B cell (primary cell): ENCODE measurements around the gene SLC25A29. TPM values are rescaled to one million over a fixed set of nuclear protein-coding genes. Genes with fewer than 3 reads are reported as not detected.

Source experiments
- ATAC-seq: fragments of 200-7000 bp; cut with Tn5 transposase; one replicate; pipeline ENCODE4 v1.10.0; 2021; ENCODE audit warnings: low read depth, mild to moderate bottlenecking, moderate number of reproducible peaks, moderate library complexity
- CTCF ChIA-PET: fragments of 350-600 bp; sonication (Branson Sonifier 250); formaldehyde crosslinking; loops from one replicate; lab custom pipeline; 2021; ENCODE audit warnings: antibody characterized with exemption, inconsistent platforms; lab: Charles Lee
- POLR2A ChIA-PET: fragments of 350-600 bp; sonication (Branson Sonifier 250); formaldehyde crosslinking; loops from one replicate; lab custom pipeline; 2021; ENCODE audit warnings: antibody characterized with exemption; lab: Charles Lee
- DNase-seq: peaks from one replicate; pipeline ENCODE4 v3.0.0; 2013
- H2AFZ ChIP-seq: 2 replicates; pipeline ENCODE4 v1.6.1; 2012; ENCODE audit warnings: mild to moderate bottlenecking, low read depth, low read length; ENCODE audit not compliant: insufficient read depth, poor library complexity, severe bottlenecking
- H3K27ac ChIP-seq, 2 donors: 1 replicate in 1 of 2; 2 replicates in 1 of 2; pipeline ENCODE4 v1.5.1; 2012 to 2013; ENCODE audit warnings: low read length in 2 of 2, mild to moderate bottlenecking in 2 of 2, moderate library complexity in 1 of 2
- H3K27me3 ChIP-seq, 4 experiments: fragments of 200-600 bp in 1 of 4; sonication (generic) in 1 of 4; replicated peaks in 1 of 4; 1 replicate in 2 of 4; 2 replicates in 2 of 4; pipeline versions ENCODE4 v1.6.1 to v1.7.0; 2013 to 2016; ENCODE audit warnings: low read length in 3 of 4, mild to moderate bottlenecking in 2 of 4, mixed read lengths in 1 of 4, moderate library complexity in 1 of 4; ENCODE audit not compliant: insufficient read depth in 4 of 4, control insufficient read depth in 3 of 4; ENCODE audit errors: control extremely low read depth in 1 of 4
- H3K36me3 ChIP-seq, 2 experiments: replicated peaks in 1 of 2; 1 replicate in 1 of 2; 2 replicates in 1 of 2; pipeline versions ENCODE4 v1.6.1 to v1.7.1; 2013; ENCODE audit warnings: low read length in 1 of 2; ENCODE audit not compliant: insufficient read depth in 2 of 2, control insufficient read depth in 1 of 2; ENCODE audit errors: control extremely low read depth in 1 of 2, extremely low read depth in 1 of 2
- H3K4me1 ChIP-seq, 2 donors: fragments of 200-600 bp in 1 of 2; sonication (generic) in 1 of 2; 1 replicate in 1 of 2; 2 replicates in 1 of 2; pipeline versions ENCODE4 v1.5.1 to v1.6.1; 2013 to 2017; ENCODE audit warnings: low read length in 2 of 2; ENCODE audit not compliant: control insufficient read depth in 2 of 2, insufficient read depth in 2 of 2
- H3K4me2 ChIP-seq: replicated peaks from 2 replicates; pipeline ENCODE3; 2012; ENCODE audit warnings: mild to moderate bottlenecking, low read depth, low read length; ENCODE audit not compliant: poor library complexity, severe bottlenecking
- H3K4me3 ChIP-seq, 5 experiments: fragments of 200-600 bp in 1 of 5; sonication (generic) in 1 of 5; 1 replicate in 3 of 5; 2 replicates in 2 of 5; pipeline versions ENCODE4 v1.5.1 to v1.7.0; 2011 to 2016; ENCODE audit warnings: low read length in 4 of 5, mild to moderate bottlenecking in 4 of 5, low read depth in 2 of 5, control low read depth in 1 of 5, moderate library complexity in 1 of 5; ENCODE audit not compliant: insufficient read depth in 1 of 5; ENCODE audit errors: control extremely low read depth in 1 of 5, extremely low read depth in 1 of 5
- H3K79me2 ChIP-seq: fragments of 200-600 bp; sonication (generic); one replicate; pipeline ENCODE4 v1.6.0; 2016; ENCODE audit warnings: low read length; ENCODE audit not compliant: control insufficient read depth, insufficient read depth
- H3K9ac ChIP-seq: fragments of 200-600 bp; sonication (generic); 2 replicates; pipeline ENCODE4 v1.6.1; 2017; ENCODE audit warnings: mild to moderate bottlenecking, low read length, moderate library complexity
- H3K9me3 ChIP-seq, 3 donors: one replicate each; pipeline versions ENCODE4 v1.6.1 to v1.7.1; 2013; ENCODE audit warnings: low read length in 2 of 3; ENCODE audit not compliant: control insufficient read depth in 2 of 3, insufficient read depth in 1 of 3; ENCODE audit errors: control extremely low read depth in 1 of 3
- H4K20me1 ChIP-seq: 2 replicates; pipeline ENCODE4 v1.6.0; 2012; ENCODE audit warnings: mild to moderate bottlenecking, low read length; ENCODE audit not compliant: insufficient read depth, control insufficient read depth, poor library complexity, severe bottlenecking
- H3K27ac Mint-ChIP-seq: one replicate; pipeline ENCODE4 v1.8.0; 2021; ENCODE audit warnings: mixed read lengths
- H3K27me3 Mint-ChIP-seq: one replicate; pipeline ENCODE4 v1.8.0; 2021; ENCODE audit warnings: mixed read lengths
- H3K4me1 Mint-ChIP-seq: one replicate; pipeline ENCODE4 v1.8.0; 2021; ENCODE audit warnings: mixed read lengths
- H3K4me3 Mint-ChIP-seq: one replicate; pipeline ENCODE4 v1.8.0; 2021; ENCODE audit warnings: mixed read lengths
- H3K9me3 Mint-ChIP-seq: one replicate; pipeline ENCODE4 v1.8.0; 2022; ENCODE audit warnings: mixed read lengths; ENCODE audit not compliant: insufficient read depth
- EZH2 ChIP-seq: IDR thresholded peaks from 2 replicates; pipeline ENCODE4 v1.6.1; 2012; ENCODE audit warnings: borderline replicate concordance, low read depth, mild to moderate bottlenecking, moderate library complexity, low read length; ENCODE audit not compliant: insufficient read depth, poor library complexity, severe bottlenecking
- WGBS: methylation state at CpG from one replicate; pipeline ENCODE4 v1.1.5; 2013; ENCODE audit warnings: missing lambda C conversion rate; ENCODE audit not compliant: insufficient coverage; 5-methylcytosine and 5-hydroxymethylcytosine counted together
- intact Hi-C: fragments of 100-400 bp; cut with micrococcal nuclease; formaldehyde crosslinking; loops from one replicate; pipeline ENCODE4 v1.10.0; 2022
- polyA plus RNA-seq: library from polyadenylated mRNA; depleted of rRNA; stranded (reverse); fragments of >200 nt; gene quantifications from 2 replicates; pipeline ENCODE4 v1.2.3, GENCODE V29; 2012
- small RNA-seq: library from RNA; depleted of rRNA; stranded (forward); fragments of <200 nt; gene quantifications from one replicate; pipeline ENCODE3, GENCODE V24; 2012; ENCODE audit warnings: low replicate concordance, low read depth; ENCODE audit not compliant: insufficient read length
- total RNA-seq, 2 donors: library from RNA; stranded (reverse); fragments of 120-200 nt in 1 of 2; gene quantifications; 1 replicate in 1 of 2; 2 replicates in 1 of 2; pipeline versions ENCODE4 v1.2.3 to v1.2.4, GENCODE V29; 2013 to 2022
- TF ChIP-seq, protein P1 (sequence below): fragments of 200-600 bp; IDR thresholded peaks from one replicate; pipeline ENCODE4 v1.8.0; 2022; ENCODE audit warnings: antibody characterized with exemption, mild to moderate bottlenecking

Gene SLC25A29
- total and polyA plus RNA-seq, 2 donors (not counting 1 experiment from before 2014, with no cell fraction given), result 15.1 to 99.9 TPM

DNA sequence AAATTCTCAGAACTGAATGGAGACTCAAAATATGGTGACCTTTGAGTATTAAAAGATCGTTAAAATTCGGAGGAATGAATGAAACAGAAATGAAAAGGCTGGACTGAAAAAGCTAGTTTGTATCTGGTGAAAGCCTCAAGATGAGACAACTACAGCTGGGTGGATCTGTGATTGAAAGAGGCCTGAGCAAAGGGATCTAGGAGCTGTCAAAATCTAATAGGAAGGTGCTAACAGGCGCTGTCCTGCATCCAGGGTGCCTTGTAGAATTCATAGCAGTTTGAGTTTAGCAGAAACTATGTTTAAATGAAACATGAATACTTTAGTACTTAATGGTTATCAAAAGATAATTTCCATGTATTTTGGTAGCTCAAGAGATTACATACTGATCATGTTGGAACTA, 65.0 kb downstream of the SLC25A29 start:
- peaks cover 57% of the 10 kb centered on the region for H3K4me1 Mint-ChIP-seq
- Histone ChIP-seq H4K20me1 (peaks cover 38% of the 10 kb centered on the region), H3K27me3 (no peaks in the 10 kb centered on the region), H3K4me2 (peak overlapping the region; percentile 84), H3K36me3 (no peaks in the 10 kb centered on the region), H3K27ac (peak overlapping the region; percentile 55 to 86), H3K9ac (peak overlapping the region; percentile 79), H3K4me3 (peak overlapping the region in 4 of 5 experiments; percentile 69 to 90 (median 77)), H3K4me1 (peaks cover 42 to 55% of the 10 kb centered on the region in 2 donors), H2AFZ (peak overlapping the region; percentile 8), H3K9me3 (no peaks in the 10 kb centered on the region), H3K79me2 (peaks cover 87% of the 10 kb centered on the region)
- no peaks in the 10 kb centered on the region for H3K9me3 Mint-ChIP-seq
- H3K4me3 Mint-ChIP-seq, result peak overlapping the region; percentile 87
- DNase-seq (no peak), ATAC-seq (no peak)
- CTCF ChIA-PET, result interaction anchor here (0.5 to 3.1 kb wide), 23 partner anchors 8 to 206 kb away, joined by 3 to 22 read pairs (median 5); no protein-coding TSS in a partner anchor
- TF ChIP-seq, protein P1, sequence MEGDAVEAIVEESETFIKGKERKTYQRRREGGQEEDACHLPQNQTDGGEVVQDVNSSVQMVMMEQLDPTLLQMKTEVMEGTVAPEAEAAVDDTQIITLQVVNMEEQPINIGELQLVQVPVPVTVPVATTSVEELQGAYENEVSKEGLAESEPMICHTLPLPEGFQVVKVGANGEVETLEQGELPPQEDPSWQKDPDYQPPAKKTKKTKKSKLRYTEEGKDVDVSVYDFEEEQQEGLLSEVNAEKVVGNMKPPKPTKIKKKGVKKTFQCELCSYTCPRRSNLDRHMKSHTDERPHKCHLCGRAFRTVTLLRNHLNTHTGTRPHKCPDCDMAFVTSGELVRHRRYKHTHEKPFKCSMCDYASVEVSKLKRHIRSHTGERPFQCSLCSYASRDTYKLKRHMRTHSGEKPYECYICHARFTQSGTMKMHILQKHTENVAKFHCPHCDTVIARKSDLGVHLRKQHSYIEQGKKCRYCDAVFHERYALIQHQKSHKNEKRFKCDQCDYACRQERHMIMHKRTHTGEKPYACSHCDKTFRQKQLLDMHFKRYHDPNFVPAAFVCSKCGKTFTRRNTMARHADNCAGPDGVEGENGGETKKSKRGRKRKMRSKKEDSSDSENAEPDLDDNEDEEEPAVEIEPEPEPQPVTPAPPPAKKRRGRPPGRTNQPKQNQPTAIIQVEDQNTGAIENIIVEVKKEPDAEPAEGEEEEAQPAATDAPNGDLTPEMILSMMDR, result no peak
- TF ChIP-seq EZH2, result no peak
- H3K27me3 Mint-ChIP-seq, result no peaks in the 10 kb centered on the region
- WGBS, result 16% methylated on average over 2 of the region's 3 CpGs
- peak overlapping the region; percentile 91 for H3K27ac Mint-ChIP-seq
- POLR2A ChIA-PET, result interaction anchor here (0.7 kb wide), 1 partner anchor 20 kb away, joined by 3 read pairs; no protein-coding TSS in a partner anchor
- intact Hi-C loops, result loop anchor here (2.0 kb wide), 1 partner anchor 16 kb away; no protein-coding TSS in a partner anchor

Small RNAs within 50 kb of the gene (small RNA-seq; reads per million reads assigned to genes)
- gene MIR345 (not detected), gene RN7SL523P (not detected)

Other genes with a start within 250 kb of the SLC25A29 start
- gene EVL, start 241.0 kb downstream of the SLC25A29 start, total RNA-seq, result 484 and 486 TPM in 2 replicates
- gene EVL, start 241.0 kb downstream of the SLC25A29 start, polyA plus RNA-seq, result 892 and 1,004 TPM in 2 replicates
- 5.8 and 6.4 TPM in 2 replicates for gene DEGS2, start 146.8 kb downstream of the SLC25A29 start, total RNA-seq
- gene DEGS2, start 146.8 kb downstream of the SLC25A29 start, polyA plus RNA-seq, result 0.82 and 1.4 TPM in 2 replicates
- 88.1 and 91.4 TPM in 2 replicates for gene YY1, start 67.3 kb downstream of the SLC25A29 start, total RNA-seq
- 24.0 and 34.7 TPM in 2 replicates for gene YY1, start 67.3 kb downstream of the SLC25A29 start, polyA plus RNA-seq
- not detected in 2 replicates for gene SLC25A47, start 16.9 kb upstream of the SLC25A29 start, total RNA-seq
- not detected in 2 replicates for gene SLC25A47, start 16.9 kb upstream of the SLC25A29 start, polyA plus RNA-seq
- gene WDR25, start 70.0 kb upstream of the SLC25A29 start, total RNA-seq, result 4.7 and 7.5 TPM in 2 replicates
- 1.9 and 3.0 TPM in 2 replicates for gene WDR25, start 70.0 kb upstream of the SLC25A29 start, polyA plus RNA-seq